Myocyte (in vitro differentiated cells): Measurements from ENCODE around the gene RPTN. TPM values are rescaled to one million over a fixed set of nuclear protein-coding genes. Genes with fewer than 3 reads are reported as not detected.
"Not testable (repeated sequence)": the region's sequence is repeated elsewhere in the genome, so short reads cannot be mapped to it uniquely, and the experiment has no call there.

Experiments
- DNase-seq: peaks from one replicate; pipeline ENCODE4 v3.0.0-alpha.2; 2012; ENCODE audit warnings: low read depth
- total RNA-seq: library from RNA; depleted of rRNA; stranded (reverse); fragments of >200 nt; gene quantifications from 2 replicates; pipeline ENCODE4 v1.2.3, GENCODE V29; 2014

The RPTN gene
- total RNA-seq, 1 donor from 2014 or later: 1.0 TPM

- no peak for DNase-seq
Observed at GRCh38 chr1:152165286-152166077, 6.5 kb upstream of the RPTN start.

- DNase-seq: no peak
Observed at GRCh38 chr1:152164517-152165136, 5.6 kb upstream of the RPTN start.

GRCh38 chr1:152162792-152163463, 3.9 kb upstream of the RPTN start:
- peak; percentile 88 for DNase-seq

- no peak for DNase-seq
Observed at GRCh38 chr1:152160576-152160975, 1.5 kb upstream of the RPTN start.

- no peak for DNase-seq
Observed at GRCh38 chr1:152153996-152154395, 5.0 kb downstream of the RPTN start.

- no peak for DNase-seq
Observed at GRCh38 chr1:152151646-152152045, 7.4 kb downstream of the RPTN start.

GRCh38 chr1:152148981-152149380, 10.0 kb downstream of the RPTN start:
- peak; percentile 20 for DNase-seq

- DNase-seq: no peak
Observed at GRCh38 chr1:152148051-152148450, 11.0 kb downstream of the RPTN start.

GRCh38 chr1:152145769-152146168, 13.3 kb downstream of the RPTN start:
- DNase-seq: no peak

GRCh38 chr1:152144674-152145183, 14.3 kb downstream of the RPTN start:
- not testable (repeated sequence) for DNase-seq

- DNase-seq: no peak
Observed at GRCh38 chr1:152143150-152143887, 15.7 kb downstream of the RPTN start.

- peak; percentile 86 for DNase-seq
Observed at GRCh38 chr1:152141971-152142584, 16.9 kb downstream of the RPTN start.

GRCh38 chr1:152137215-152137614, 21.8 kb downstream of the RPTN start:
- DNase-seq: no peak

GRCh38 chr1:152130186-152130585, 28.8 kb downstream of the RPTN start:
- no peak for DNase-seq

GRCh38 chr1:152127673-152128072, 31.4 kb downstream of the RPTN start:
- no peak for DNase-seq

- no peak for DNase-seq
Observed at GRCh38 chr1:152125834-152126443, 33.1 kb downstream of the RPTN start.

GRCh38 chr1:152118915-152119314, 40.1 kb downstream of the RPTN start:
- no peak for DNase-seq

- no peak for DNase-seq
Observed at GRCh38 chr1:152115344-152115743, 43.7 kb downstream of the RPTN start, which contains the start of gene TCHH. TSS of gene TCHH (minus strand) at chr1:152115444. CDS start at chr1:152114080, 1,364 bp downstream.

- DNase-seq: no peak
Observed at GRCh38 chr1:152112885-152113432, 46.1 kb downstream of the RPTN start.
